Left kidney (tissue), 2 donors: ENCODE data around the gene USP14. TPM values are rescaled to one million over a fixed set of nuclear protein-coding genes. Genes with fewer than 3 reads are reported as not detected.

ENCODE experiments used
- DNase-seq: peaks from one replicate; pipeline ENCODE4 v3.0.0-alpha.2; 2013
- polyA plus RNA-seq: library from polyadenylated mRNA; unstranded; fragments of 120-200 nt; gene quantifications from one replicate; pipeline ENCODE4 v1.2.1, GENCODE V29; 2013; ENCODE audit not compliant: insufficient read length

Gene USP14
- polyA plus RNA-seq, 1 donor, result 72.8 TPM

DNA sequence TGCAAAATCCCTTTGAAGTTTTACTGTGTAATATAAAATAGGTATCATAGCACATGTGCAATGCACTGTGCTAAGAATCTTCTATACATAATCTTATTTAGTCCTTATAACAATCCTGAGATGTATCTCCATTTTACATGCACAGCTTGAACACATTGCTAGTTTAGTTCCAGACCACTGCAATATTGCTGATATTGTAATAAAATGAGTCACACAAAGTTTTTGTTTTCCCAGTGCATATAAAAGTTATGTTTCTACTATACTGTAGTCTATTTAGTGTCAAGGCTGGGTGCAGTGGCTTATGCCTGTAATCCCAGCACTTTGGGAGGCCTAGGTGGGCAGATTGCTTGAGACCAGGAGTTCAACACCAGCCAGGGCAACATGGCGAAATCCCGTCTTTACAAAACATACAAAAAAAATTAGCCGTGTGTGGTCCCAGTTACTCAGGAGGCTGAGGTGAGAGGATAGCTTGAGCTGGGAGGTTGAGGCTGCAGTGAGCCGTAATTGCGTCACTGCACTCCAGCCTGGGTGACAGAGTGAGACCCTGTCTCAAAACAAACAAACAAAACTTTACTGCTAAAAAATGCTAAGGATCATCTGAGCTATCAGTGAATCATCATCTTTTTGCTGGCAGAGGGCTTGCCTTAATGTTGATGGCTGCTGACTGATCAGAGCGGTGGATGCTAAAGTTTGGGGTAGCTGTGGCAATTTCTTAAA is 1.7 kb upstream of the USP14 start:
- DNase-seq, result no peak

DNA sequence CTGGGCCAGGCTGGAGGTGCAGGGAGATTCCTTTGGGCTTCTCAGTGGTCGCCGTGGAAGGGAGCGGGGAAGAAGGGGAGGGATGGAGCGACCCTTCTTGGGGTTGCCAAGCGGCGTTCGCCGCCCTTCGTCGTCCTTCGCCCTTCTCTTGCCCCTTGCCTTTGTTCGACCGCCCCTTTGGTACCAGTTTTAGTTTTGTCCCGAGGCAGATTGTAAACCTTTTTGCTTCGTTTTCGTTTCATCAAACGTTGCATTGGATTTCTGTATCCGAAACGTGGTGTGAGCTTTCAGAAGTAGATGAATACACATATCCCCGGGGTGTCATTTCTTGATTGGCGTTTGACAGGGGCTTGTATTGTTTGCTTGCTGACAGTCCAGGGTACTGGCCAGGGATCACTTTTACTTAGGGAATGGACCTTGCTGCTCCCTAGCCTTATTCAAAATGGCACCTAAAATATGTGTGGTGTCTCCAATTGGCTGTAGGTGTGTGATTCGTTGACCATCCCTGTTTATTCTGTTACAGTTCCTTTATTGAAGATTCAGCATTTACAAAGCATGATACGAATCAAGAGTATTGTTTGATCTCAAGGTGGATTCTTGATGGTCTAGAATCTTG is 788 bp downstream of the USP14 start:
- DNase-seq, result peak; percentile 4

DNA sequence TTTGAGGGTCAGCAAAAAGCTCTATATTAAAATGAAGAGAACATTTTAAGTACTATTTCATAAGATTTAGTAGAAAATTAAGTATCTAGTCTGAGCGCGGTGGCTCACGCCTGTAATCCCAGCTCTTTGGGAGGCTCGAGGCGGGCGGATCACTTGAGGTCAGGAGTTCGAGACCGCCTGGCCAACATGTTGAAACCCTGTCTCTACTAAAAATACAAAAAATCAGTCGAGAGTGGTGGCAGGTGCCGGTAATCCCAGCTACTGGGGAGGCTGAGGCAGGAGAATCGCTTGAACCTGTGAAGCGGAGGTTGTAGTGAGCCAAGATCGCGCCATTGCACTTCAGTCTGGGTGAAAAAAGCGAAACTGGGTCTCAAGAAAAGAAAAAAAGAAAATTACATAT is 1.6 kb downstream of the USP14 start:
- DNase-seq, result no peak

DNA sequence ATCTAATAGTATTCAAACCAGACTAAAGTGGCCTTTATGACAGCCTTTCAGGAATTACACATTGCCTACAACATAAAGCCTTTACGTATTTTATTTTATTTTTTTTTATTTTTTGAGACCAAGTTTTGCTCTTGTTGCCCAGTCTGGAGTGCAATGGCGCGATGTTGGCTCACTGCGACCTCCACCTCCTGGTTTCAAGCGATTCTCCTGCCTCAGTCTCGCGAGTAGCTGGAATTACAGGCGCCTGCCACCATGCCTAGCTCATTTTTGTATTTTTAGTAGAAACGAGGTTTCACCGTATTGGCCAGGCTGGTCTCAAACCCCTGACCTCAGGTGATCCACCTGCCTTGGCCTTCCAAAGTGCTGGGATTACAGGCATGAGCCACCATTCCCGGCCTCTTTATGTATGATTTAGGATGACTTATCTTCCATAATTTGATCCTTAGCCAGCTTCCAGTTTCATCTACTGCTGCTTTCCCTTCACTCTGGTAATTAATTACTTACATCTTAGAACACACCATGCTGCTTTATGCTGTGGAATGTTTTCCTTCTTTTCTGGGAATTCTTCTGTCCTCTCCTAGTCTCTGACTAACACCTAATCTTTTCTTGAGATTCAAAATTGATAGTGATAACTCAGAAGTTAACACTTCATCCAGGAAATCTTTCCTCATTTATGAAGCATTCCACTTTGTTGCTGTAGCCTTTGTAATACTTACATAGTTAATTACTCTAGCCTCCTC is 2.6 kb downstream of the USP14 start:
- no peak for DNase-seq

DNA sequence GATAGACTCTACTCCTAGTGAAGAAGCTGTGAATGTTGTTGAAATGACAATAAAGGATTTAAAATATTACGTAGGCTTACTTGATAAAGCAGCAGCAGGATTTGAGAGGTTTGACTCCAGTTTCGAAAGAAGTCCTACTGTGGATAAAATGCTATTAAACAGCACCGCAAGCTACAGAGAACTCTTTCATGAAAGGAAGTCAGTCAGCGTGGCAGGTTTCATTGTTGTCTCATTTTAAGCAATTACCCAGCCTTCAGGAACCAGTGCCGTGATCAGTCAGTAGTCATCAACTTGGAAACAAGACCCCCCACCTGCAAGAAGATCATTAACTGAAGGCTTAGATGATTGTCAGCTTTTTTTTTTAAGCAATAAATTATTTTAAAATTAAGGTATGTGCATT is 14.0 kb downstream of the USP14 start:
- DNase-seq, result no peak

DNA sequence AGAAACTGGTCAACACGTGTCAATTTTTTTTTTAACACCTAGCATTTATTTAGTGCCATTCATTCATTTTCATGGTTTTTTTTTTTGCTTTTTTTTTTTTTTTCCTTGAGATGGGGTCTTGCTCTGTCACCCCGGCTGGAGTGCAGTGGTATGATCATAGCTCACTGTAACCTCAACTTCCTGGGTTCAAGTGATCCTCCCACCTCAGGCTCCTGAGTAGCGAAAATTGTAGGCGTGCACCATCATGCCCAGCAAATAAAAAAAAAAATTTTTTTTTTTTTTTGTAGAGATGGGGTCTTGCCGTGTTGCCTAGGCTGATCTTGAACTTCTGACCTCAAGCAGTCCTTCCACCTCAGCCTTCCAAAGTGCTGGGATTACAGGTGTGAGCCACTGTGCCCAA is 21.1 kb downstream of the USP14 start:
- DNase-seq, result no peak

DNA sequence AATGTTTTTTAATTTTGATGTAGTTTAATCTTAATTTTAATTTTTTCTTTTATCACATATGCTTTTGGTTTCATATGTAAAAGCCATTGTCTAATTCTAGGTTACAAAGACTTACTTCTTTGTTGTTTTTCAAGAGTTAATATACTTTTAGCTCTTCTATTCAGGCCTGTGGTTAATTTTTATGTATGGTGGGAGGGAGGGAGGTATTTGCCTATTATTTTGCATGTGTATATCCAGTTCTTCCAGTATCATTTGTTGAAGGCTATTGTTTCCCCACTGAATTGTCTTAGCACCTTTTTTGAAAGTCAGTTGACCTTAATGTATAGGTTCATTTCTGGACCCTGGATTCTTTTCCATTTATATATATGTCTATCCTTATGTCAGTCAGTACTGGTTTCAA is 23.4 kb downstream of the USP14 start:
- no peak for DNase-seq

DNA sequence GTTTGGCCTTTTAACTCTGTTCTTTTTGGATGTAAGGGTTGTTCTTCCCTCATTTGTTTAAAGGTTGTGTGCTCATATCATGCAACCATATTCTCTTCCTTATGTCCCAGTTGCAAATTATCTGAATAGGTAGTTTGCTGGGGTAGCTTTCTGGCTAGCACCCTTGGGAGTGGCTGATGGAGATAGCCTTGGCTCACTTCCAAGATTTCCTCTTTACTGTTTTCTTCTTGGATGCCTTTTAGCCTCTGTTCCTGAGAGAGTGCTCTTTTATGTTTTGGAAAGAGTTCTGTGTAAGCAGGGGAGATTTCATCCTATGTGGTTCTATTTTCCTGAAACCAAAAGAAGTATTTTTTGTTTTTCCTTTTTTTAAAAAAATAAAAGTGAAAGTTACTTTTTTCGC is 25.4 kb downstream of the USP14 start:
- DNase-seq, result no peak

DNA sequence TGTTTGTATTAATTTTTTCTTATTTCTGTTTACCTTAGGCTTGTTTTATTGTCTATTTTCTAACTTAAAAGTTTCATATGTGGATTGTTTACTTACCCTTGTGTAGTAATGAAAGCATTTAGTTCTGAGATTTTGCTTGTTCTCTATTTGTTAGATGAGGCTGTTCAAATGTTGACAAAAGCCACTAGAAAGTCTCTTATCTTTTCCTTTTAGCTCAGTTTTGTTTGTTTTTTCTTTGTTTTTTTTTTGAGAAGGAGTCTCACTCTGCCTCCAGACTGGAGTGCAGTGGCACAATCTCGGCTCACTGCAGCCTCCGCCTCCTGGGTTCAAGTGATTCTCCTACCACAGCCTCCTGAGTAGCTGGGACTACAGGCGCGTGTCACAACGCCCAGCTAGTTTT is 30.9 kb downstream of the USP14 start:
- DNase-seq, result no peak

DNA sequence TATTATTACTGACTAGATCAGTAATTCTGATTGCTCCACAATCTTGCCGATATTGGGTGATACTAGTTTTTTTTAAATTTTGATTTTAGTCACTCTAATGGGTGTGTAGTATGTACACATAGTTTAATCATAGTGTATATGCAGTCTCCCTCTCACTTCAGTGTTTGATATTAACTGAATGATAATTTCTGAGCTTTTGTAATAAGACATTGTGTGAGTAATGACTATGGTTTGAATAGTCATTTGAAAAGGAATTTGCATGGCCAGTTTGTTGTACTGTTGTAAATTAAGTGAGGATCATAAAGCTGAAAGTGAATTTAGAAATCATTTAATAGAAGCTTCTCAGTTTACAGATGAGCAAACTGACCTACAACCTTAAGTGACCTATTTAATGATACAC is 33.4 kb downstream of the USP14 start:
- DNase-seq, result no peak

DNA sequence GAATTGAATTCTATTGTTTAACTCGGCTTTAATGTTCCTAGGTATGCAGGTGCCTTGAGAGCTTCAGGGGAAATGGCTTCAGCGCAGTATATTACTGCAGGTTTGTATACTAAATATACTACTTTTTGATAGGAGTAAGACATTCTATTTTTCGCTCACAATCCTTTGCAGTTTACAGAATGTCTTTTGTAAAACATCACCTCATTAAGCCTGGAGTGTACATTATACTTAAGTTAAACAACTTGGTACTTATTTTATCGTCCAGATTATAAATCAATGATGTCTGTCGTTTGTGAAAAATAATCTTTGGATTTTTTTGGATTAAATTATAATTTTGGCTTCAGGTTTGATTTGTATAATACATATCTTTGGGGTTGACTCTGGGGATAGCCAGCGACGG is 34.4 kb downstream of the USP14 start:
- no peak for DNase-seq

DNA sequence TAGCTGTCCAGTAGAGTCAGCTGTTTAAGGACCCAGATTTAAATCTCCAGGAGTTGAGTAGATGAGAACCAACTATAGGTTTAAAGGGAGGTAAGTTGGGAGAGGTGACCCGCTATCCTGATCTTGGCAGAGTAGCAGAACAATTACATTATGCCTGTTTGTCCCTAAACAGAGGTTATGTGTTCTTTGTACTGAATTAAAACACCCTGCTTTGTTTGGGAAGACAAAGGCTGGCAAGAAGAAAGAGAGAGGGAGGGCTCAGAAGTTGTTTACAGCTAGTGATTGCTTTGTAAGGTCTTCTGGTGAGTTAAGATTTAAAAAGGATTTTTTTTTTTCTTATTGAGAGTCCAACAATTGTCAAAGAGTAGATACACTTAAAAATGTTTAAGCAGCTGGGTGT is 37.3 kb downstream of the USP14 start:
- no peak for DNase-seq

DNA sequence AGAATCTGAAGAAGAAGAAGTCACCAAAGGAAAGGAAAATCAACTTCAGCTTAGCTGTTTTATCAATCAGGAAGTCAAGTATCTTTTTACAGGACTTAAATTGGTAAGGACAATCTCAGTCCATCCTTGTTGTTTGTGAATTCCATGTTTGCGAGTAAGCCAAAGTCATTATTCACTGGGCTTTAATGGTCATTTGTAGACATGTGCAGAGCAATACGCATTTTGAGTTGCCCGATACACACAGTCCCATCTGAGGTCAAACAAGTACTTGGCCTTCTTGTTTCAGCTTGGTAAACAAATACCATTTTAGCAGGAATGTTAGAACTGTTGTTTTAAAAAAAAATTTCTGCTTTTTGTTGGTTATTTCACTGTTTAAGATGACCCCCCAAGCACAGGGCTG is 40.9 kb downstream of the USP14 start:
- no peak for DNase-seq

DNA sequence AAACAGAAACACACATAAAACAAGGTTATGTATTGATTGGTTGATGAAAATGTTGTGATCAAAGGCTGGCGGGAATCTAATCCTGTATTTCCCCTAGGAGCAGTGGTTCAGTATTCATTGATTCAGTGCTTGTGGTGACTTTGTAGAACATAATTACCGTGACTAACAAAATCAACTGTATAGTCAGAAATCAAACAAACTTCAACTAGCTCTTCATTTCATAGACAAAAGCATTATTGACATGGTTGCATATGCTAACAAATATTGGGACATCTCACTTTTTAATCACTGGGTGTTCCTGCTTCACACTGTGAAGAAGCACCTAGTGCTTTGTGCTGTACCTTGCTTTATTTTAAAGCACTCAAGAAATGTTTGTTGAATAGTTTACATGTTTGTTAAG is 41.4 kb downstream of the USP14 start:
- DNase-seq, result no peak

DNA sequence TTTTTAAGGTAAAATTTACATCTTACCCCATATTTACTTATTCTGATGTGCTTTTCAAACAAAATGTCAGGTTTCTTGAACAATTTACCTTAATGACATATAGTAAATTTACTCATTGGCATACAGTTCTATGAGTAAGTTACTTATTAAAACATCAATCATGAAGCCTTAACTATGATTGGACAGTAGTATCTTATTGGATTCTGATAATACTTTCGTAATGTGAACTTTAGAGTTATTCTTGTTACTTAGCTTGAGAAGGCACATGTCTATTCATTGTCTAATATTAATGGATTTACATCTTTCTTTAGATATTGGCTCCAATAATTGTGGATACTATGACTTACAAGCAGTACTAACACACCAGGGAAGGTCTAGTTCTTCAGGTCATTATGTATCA is 51.7 kb downstream of the USP14 start:
- no peak for DNase-seq

DNA sequence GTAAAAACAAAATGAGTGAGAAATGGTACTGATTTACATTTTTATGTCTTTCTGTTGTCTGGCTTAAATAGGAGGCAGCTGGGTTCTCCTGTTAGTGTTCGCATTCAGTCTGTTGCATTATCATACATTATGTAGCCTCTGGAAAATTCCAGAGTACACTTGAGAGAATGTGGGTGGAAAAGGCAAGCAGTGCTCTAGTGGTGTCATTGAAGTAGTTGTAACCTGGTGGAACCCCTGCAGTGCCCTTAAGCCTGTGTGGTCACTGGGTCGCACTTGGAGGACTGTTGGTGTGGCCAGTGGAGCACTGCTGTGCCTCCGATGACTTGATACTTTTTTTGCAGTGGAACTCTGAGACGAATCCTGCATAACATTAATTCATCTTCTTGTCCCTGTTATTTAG is 52.4 kb downstream of the USP14 start:
- no peak for DNase-seq

DNA sequence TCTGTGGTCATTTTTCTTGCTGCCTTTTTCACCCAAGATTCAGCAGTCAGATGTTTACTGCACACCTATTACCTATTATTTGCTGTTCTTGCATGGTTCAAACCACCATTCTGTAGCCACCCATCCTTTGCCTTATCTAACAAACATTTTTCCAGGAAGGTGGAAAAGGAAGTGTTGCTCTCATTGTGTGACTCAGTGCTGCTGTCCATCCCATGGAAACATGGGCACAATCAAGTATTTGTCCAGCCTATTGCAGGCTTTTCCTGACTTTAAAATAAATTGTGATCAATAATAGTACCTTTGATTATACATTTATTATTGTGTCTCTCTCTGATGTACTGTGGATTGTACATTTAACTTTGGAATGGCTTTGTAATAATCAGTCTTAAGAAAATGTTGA is 53.2 kb downstream of the USP14 start:
- DNase-seq, result no peak

DNA sequence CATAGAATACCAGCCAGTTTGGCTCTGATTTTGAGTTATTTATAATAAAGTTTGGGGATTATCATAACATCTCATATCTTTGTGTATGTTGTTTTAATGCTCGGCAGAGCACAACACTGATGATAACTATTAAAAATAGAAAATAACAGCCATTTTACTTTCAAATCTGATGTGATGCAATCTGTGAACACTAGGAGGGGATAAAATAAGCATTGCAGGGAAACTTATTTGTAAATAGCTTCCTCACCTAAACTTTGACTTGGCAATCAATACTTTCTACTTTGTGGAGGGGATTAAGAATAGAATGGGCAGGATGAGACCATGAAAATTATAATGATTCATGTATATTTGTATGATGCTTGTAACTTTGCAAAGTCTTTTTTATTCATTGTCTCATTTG is 54.4 kb downstream of the USP14 start:
- DNase-seq, result no peak

DNA sequence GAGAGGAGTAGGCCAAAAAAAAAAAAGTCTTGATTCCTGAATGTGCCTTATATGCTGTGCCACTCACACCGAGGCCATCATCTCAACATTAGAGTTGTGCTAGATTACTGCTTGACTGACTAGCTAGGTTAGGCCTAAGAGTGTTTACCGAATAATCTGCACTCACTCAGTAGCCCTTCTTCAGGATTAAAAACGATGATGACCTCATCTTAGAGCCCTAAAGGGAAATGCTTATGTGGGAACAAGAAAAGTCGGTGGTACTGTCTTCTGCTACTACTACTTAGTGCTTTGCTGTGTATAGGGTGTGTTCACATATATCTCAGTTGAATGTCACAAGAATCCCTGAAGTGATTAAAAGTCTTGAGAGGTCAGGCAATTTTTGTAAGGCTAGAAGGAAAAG is 55.1 kb downstream of the USP14 start:
- DNase-seq, result no peak

DNA sequence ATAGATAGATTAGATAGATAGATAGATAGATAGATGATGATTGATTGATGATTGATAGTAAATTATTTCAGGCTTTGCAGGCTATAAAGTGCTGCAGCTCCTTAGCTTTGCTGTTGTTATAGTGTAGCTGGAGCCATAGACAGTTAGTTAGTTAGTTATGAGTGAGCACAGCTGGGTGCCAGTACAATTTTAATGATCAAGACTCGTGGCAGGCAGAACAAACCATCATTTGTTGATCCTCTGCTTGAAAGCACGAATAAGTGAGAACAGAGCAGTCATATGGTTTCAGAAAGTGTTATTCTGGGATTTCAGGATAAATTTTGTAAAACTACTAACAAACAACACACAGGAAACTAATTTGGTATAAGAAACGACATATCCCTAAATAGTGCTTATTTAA is 55.6 kb downstream of the USP14 start:
- DNase-seq, result no peak

DNA sequence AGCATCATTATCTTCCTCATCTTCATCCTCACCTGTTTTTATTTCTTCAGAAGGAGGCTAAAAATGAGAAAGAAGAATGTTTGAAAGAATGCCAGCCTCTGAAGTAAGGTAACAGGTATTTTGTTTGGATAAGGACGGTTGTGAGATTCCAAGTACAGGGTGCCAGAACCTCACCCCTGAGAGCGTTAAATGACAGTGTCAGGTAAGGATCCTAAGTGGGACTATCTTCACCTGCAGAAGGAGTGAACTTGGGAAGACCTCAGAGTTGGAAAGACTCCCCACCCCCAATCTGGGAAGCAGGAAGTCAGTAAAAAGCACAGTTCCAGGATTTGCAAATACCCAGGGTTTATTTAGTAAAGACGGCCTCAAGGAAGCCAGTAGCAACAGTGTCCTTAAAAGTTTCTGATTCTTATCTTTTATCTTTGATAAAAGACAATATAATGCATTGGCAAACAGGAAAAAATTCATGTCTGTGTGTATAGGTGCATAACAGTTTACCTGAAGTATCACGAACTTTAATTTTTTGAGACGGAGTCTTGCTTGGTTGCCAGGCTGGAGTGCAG is 57.2 kb downstream of the USP14 start:
- DNase-seq, result no peak

DNA sequence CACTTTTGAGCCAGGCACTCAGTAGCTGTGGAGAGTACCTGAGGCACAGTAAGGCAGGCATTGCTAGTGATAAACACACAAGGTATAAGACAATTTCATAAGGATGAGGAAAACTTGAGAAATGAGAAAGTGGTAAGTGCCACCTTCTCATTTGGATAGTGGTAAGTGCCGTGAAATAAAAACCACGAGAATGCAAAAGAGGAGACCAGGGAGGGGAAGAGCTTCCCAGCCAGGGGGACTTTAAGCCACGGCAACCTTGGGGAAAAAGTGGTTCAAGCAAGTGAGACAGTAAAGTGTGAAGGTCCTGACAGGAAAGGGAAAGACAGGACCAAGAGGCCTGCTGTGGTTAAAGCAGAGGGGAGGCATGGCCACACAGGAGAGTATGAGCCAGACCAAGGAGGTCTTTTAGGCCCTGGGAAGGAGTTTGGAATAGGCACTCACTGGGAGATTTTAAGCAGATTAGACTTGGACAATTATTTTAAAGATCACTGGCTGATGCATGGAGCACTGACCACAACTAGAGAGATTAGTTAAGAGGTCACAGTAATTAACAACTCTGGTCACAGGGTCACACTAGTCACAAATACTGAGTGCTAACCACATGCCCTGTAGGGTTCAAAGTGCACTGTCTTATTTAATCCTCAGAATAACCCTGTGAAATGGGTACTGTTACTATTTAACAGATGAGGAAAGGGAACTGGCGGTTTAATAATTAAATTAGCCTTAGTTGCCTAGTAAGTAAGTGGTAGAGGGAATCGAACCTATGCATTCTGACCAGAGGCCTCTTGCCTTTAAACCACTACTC is 59.4 kb downstream of the USP14 start:
- no peak for DNase-seq

DNA sequence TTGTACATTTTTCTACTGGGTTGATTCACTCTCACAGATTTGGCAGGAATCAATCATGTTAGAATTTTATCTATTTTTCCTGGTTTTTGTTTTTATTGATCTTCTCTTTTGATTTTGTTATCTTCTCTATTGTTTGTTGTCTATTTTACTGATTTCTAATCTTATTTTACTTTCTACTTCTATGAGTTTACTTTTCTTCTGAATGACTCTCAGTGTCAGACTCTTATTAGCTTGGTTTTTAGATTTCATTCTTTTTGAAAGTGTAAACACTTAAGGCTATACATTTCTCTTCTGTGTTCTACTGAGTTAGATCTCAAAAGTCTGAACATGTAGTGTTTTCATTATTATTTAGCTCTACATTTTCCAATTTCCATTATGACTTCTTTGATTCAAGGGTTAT is 62.4 kb downstream of the USP14 start:
- no peak for DNase-seq
